ENCODE results near the gene KIF5C.

The KIF5C gene

DNA sequence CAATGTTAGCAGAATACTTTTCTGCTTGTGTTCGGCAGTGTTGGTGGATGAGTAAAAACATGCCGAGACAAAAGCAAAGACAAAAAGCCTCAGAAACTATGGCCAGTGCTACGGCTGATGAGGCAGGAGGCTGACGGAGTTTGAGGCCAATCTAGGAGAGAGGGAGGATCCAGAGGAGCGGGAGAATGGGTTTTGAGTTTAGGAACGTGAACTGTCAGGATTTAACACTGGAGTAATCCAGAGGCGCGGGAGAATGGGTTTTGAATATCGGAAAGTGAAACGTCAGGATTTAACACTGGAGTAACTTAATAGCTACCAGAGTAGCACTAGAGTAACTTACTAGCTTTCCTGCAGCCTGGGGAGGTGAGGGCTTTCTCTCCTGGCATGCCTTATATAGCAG lies 200.8 kb downstream of the KIF5C start:
- no peak for DNase-seq
- in situ Hi-C loops (cut with HindIII; ENCODE audit: low pct_ligation_motif_present, low pct_unique_long_range_greater_than_20kb, low sequenced_read_pairs): no loop called here

All from ACHN (cell line).